Measurements from ENCODE around the gene TIGD1.

DNA sequence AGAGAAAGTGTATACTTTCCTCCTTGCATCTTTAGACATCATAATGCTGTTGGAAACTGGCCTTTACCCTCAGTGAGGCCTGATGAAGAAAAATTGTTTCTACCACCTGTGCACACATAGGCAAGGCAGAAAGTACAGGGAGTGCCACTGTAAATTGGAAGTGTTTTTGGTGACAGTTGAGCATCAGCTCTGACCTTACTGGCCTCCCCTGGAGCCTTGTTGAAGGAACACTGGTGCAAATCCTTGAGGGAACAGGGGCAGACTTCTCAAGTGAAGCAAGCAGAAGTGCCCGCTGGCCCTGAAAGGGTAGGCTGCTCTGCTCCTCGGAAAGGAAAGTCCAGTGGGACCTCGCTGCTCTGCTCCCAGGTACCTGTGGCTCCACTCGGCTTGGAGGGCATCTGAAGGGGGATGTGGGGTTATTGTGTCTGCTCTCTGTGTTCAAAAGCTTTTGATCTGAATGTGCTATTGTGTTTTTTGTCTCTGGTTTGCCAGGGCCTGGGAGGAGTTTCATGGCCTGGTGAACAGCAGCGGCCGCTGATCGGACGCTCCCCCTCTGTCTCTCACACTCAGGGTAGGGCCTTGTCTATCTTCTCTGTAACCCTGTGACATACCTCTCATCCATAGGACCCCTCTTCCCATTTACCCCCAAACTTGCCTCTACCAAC is 23.5 kb upstream of the TIGD1 start:
- TF ChIP-seq, protein P1, sequence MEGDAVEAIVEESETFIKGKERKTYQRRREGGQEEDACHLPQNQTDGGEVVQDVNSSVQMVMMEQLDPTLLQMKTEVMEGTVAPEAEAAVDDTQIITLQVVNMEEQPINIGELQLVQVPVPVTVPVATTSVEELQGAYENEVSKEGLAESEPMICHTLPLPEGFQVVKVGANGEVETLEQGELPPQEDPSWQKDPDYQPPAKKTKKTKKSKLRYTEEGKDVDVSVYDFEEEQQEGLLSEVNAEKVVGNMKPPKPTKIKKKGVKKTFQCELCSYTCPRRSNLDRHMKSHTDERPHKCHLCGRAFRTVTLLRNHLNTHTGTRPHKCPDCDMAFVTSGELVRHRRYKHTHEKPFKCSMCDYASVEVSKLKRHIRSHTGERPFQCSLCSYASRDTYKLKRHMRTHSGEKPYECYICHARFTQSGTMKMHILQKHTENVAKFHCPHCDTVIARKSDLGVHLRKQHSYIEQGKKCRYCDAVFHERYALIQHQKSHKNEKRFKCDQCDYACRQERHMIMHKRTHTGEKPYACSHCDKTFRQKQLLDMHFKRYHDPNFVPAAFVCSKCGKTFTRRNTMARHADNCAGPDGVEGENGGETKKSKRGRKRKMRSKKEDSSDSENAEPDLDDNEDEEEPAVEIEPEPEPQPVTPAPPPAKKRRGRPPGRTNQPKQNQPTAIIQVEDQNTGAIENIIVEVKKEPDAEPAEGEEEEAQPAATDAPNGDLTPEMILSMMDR (conservative IDR thresholded peaks at IDR 0.05; ENCODE audit: low read length), result no peak
- no peak for TF ChIP-seq EZH2phosphoT487 (IDR thresholded peaks at IDR 0.05; ENCODE audit: borderline replicate concordance, low read depth, low read length)
